GM19240 (cell line): ENCODE results near the gene HIVEP3.
"Not testable (repeated sequence)": the region's sequence is repeated elsewhere in the genome, so short reads cannot be mapped to it uniquely, and the experiment has no call there.

Experiments
- DNase-seq: peaks from one replicate; pipeline ENCODE4 v3.0.0; 2011; ENCODE audit warnings: low spot score; ENCODE audit not compliant: insufficient read length

The HIVEP3 gene

DNA sequence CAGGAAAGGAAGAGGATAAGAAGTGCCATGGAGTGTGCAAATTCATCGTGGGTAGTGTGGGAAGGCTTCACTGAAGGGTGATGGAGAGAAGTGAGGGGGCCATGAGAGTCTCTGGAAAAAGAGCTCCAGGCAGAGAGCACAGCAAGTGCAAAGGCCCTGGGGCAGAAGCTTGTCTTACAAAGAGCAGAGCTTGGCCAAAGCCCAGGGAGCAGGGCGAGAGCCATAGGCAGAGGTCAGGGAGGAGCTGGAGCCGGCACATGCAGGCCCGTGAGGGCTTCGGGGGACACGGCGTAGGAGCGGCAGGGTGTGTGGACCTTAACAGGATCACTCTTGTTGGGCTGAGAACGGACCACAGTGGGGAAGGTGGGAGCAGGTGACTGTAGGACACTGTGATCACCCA lies 350.5 kb downstream of the HIVEP3 start:
- DNase-seq = no peak

DNA sequence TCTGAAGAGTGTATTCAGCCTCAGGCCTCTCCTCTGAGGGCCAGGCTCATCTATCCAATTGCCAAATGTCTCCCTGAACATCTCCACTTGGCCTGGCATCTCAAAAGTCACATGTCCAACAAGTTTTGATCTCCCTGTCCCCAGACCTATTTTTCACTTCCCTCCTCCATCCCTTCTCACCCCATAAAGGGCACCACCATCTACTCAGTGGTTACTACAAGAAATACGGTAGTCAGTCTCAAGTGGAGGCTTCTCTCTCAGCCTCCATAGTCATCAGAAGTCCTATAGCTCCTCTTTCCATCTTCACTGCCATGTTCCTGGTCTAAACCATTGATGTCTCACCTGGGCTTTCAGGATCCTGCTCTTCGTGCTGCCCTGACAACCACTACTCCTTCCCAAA lies 351.8 kb downstream of the HIVEP3 start:
- DNase-seq = no peak

DNA sequence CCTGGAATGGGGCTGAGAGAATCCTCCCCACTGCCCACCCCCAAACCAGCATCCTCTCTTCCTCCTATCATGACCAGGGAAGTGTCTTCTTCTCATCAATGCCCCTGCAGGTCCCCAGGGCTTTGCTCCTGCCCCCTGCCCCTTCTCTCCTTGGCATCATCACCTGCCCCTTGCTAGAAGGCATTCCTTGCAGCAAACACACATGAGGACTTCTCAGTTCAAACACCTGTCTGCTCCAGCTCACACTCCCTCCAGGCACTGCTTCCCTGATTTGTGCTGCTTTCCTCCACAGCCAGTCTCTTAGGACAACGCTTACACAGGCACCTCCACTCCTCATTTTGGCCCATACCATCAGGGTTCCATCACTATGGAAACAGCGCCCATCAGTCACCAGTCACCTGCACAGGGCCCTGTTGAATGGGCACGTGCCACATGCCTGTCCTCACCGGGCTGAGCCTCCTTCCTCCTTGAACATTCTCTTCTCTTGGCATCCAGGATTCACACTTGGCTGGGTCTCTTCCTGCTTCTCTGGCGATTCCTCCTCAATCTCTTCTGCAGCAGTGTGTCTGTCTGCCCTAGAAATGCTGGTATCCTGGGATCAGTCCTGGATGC lies 352.3 kb downstream of the HIVEP3 start:
- DNase-seq = no peak

DNA sequence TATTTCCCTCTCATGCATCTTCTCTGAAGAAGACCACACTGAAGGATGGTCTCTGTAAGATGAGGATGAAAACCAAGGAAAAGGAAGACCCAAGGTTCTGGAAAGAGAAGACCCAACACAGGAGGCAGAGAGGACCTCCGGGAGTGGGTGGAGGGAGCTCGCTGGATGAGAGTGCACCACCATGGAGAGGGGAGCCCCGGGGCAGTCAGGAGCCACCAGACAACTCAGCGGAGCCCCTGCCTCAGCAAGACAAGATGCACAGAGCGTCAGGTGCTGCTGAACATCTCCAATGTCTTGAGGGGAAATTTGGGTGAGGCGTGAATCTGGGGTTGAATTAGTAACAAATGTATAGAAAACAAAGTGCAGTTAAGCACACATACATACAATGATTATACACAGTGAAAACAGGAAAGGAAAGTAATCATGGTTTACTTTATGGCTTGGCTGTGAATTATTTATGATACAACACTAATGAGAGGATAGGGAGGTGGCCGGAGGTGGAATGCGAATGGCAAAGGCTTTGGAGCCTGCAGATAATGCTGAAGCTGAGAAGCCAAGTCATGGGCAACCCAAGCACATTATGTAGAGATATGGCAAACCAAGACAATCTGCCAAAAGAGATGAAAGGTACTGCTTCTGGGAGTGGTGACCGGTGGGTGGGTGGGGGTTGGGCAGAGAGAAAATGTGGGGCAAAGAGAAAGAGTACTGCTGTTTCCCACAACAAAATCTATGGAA lies 353.8 kb downstream of the HIVEP3 start:
- DNase-seq = no peak

DNA sequence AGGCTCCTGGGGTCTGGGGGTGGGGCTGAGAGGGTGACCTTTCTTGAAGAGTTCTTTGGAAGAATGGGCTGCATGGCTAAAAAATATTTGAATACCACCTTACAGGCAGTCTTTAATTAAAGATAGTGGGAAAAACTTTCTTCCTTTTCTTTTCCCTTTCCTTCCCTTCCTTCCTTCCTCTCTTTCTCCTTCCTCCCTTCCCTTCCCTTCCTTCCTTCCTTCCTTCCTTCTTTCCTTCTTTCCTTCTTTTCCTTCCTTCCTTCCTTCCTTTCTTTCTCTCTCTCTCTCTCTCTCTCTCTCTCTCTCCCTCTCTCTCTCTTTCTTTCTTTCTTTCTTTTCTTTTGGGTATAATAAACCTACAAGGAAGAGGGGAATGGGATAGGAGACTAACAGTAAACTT lies 356.4 kb downstream of the HIVEP3 start:
- no peak for DNase-seq

DNA sequence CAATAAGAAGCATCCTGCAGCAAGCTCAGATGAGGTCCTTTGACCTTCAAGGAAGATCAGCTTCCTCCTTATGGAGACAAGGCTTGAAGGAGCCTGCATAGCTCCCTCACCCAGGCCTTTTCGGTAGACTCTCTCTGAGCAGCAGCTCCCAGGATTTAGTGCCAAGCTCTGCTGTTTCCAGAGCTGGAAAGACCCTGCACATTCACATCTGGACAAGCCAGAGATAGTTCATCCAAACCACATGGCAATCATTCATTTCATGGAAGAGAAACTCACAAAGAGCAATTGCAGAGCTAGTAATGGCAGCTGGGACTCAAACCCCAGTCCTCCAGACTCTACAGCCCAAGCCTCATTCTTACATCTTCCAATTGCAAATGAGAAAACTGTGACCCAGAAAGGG lies 357.8 kb downstream of the HIVEP3 start:
- DNase-seq = no peak

DNA sequence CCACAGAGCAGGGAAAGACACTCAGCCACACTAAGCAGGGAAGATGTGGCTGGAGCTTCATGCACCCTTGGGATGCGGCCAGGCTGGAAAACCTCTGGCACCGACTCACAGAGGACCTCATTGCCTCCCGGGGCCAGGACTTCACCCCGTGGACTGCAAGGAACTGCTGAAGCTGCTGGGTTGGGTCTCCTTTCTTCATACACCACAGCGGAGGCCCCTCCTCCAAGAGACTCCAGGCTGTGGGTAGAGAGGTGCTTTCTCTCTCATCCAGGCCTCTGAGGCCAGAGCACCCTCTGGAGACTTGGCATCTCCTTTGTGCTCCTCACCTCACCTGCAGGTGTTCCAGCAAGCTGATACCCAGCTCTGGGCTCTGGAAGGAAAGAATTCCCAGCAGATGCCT lies 358.2 kb downstream of the HIVEP3 start:
- no peak for DNase-seq

DNA sequence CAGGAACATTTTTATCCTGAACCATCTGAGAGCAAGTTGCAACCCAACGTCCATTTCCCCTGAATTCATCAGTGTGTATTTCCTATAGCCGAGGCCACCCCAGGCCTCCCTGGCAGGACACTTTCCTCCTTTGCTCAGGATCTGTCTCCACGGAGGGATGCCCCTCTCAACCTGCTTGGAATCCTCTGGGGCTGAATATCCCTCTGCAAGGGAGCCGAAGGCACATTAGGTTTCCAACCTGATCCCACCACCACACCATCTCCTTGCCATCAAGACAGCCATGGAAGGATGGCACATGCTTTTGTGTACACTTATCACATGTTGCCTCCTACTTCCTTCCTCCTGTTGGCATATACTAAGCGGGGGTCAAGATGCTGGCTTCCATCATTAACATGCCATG lies 359.4 kb downstream of the HIVEP3 start:
- no peak for DNase-seq

DNA sequence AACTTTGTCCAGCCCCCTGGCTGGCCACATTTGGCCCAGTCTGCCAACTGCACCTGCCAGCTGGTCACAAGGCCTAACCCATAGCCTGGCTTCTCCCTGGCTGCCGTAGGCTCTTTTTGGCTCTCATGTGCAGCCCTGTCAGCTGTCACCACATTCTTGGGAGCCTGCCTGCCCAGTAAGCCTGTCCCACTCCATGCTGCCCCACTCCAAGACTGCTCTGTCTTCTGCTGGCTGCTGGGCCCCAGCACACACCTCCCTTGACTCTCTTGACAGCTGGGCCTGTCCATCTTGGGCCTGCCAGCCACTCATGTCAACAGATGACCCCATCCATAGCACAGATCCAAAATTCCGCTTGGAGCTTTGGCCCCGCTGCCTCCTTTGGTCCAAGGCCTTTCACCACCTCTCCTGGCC lies 360.0 kb downstream of the HIVEP3 start:
- no peak for DNase-seq

DNA sequence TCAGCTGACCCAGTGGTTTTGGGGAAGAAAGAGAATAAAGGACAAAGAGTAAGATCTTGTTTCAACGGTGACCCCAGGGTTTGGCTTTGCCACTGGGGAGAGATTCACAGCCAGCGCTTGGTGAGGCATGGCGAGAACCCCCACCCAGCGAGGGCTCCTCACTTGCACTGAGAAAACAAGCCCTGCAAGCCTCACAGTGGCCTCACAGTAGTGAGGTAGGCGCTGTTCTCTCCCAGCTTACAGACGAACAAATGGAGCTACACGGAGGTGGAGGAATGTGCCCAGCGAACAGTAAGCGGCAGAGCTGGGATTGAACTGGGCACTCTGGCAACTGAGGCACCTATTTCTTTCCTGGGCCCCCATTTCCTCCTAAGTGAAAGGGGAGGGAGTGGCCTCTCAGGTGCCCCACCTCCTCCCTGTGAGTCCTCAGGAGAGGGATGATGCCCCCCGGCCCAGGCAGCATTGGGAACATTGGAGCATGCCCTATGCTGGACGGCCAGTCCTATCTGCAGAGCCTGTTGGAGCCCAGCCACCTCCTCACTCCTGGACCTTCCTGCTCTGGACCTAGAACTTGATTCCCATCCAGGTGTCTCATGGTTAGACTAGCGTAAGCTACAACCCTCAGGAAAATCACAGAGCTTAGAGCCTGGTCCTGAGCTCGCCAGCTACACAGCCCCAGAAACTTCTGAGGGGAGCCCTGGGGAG lies 360.8 kb downstream of the HIVEP3 start:
- no peak for DNase-seq

DNA sequence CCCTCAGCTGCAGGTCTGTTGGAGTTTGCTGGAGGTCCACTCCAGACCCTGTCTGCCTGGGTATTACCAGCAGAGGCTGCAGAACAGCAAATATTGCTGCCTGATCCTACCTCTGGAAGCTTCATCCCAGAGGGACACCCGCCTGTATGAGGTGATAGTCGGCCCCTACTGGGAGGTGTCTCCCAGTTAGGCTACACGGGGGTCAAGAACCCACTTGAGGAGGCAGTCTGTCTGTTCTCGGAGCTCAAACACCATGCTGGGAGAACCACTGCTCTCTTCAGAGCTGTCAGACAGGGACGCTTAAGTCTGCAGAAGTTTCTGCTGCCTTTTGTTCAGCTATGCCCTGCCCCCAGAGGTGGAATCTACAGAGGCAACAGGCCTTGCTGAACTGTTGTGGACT lies 364.0 kb downstream of the HIVEP3 start:
- not testable (repeated sequence) for DNase-seq

DNA sequence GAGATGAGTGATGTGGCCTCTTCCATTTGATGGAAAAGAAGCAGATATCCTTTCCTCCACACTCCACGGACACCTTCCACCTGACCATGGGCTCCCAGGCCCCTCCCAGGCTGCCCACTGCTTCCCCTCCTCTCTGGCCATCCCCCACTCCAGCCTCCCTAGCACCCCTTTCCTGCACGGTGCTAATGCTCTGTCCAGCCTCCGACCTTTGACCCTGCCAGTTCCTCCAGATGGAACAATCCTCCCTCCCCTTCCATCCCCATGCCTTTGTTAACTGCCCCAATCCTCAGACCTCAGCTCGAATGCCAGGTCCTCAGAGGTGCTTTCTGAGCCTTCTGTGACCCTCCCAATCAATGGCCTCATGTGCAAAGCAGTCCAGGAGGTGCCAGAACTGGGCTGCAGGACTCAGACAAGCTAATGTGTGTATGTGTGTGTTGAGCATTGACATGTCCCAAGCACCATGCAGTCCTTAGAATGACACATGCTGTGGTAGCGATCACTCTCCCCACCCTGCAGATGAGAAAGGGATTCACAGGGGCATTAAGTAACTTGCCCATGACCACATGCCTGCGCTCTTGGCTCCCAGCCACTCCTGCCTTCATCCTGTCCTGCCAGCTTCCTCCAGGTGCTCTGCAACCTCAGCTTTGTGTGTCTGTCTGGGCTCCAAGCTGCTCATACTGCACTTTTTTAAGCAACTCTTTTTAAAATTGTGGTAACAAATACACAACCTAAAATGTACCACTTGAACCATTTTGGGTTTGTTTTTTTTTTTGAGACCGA lies 370.8 kb downstream of the HIVEP3 start:
- no peak for DNase-seq

DNA sequence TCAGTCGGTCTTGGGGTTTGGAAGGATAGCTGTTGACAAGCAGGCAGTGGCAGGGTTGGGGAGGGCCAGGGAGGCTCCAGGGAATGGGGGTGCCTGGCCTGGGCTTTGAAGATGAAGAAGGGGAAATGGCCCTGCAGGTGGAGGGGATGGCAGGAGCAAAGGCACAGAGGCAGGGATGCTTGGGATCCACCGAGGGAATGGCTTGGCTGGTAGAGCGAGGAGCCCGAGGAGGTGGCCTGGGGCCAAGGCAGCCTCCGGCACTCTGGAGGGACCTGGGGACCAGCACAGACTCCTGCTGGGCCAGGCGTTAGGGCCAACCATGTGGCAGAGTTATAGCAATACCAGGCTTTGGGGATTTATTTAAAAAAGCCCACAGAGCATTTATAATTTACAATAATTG lies 371.4 kb downstream of the HIVEP3 start:
- no peak for DNase-seq

DNA sequence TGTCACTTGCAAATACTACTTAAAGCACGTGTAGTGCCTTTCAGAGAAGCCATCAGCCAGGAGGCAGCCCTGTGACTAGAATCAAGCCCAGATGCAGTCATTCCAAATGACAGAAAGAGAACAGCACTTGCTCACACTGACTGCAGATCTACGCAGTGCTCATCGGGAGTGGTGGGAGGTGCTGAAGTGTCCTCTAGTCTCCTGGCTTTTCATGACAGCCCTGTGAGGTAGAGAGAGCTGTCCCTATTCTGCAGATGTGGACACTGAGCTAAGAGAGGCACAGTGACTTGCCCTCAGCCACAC lies 371.9 kb downstream of the HIVEP3 start:
- DNase-seq = no peak

DNA sequence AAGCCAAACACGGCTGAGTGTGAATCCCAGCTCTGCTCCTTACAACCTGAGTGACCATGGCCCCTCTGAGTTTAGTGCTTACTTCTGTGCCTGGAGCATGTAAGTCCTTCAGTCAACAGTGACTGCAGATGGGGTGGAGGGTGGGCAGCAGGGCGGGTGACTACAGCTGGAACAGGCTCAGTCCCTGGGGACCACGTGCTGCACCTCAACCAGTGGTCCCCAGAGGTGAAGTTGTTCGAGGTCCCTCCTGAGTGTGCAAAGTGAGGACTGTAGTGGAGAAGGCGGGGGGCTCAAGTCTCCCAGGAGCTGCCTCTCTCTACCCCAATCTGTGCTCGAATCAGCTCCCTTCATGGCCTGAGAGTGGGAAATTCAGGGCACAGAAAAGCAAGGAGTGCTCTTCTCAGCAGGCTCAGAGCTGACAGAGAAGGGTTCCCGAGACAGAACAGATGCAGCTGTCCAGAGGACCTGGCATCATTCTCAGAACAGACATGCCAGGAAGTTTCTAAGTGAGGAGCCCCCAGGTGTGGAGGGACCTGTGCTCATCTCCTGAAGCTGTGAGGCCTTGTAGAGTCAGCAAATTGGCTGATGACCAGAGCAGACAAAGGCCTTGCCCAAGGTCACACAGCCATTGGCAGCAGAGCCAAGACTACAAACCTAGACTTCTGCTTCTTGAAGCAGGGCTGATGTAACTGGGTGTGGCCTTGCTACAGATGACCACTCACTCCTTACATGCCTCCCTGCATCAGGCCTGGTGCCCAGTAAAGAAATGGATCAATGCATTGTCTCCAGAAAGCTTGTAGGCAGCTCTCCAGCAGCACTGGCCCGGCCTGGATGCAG lies 372.5 kb downstream of the HIVEP3 start:
- no peak for DNase-seq

DNA sequence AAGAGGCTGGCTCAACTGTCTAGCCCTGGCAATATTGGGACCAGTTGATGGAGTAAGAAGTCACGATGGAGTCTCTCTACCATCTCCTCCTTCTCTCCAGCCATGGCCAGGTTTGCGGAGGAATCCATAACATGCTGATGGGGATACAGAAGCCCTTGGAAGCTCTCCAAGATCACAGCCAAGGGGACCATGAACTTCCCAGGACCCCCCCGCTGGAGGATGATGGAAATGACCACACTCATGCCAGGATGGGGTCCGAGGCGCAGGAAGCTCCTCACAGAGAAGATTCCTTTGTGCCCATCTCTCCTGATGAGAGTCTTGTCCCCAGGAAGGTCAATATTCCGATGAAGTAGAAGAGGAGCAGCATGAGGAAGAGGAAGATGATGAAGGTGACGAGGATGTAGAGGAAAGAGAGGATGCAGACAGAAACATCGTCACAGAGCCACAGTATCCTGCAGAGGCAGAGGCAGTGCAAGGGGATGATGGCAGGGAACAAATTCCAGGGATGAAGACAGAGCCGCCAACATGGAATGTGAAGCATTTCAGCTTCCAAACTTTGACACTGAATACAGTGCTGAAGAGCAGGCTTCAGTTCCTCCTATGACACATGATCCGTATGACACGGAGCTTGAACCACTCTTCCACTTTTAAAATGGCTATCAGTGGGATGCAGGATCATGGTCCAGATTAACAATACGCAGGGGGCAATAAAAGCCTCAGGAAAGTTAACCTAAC lies 376.4 kb downstream of the HIVEP3 start:
- no peak for DNase-seq

DNA sequence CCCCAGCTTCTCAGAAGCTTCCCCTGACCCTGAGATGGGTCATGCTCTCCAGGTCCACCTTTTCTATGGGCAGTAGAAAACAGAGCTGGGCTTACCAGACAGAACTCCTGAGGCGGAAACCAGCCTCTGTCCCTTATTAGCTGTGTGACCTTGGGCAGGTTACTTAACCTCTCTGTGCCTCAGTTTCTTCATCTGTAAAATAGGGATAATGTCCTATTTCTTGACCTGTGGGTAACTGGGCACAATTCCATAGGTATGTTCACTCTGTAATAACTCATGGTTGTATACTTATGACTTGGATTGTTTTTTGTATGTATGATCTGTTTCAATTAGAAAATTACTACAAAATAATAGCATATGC lies 377.1 kb downstream of the HIVEP3 start:
- no peak for DNase-seq

DNA sequence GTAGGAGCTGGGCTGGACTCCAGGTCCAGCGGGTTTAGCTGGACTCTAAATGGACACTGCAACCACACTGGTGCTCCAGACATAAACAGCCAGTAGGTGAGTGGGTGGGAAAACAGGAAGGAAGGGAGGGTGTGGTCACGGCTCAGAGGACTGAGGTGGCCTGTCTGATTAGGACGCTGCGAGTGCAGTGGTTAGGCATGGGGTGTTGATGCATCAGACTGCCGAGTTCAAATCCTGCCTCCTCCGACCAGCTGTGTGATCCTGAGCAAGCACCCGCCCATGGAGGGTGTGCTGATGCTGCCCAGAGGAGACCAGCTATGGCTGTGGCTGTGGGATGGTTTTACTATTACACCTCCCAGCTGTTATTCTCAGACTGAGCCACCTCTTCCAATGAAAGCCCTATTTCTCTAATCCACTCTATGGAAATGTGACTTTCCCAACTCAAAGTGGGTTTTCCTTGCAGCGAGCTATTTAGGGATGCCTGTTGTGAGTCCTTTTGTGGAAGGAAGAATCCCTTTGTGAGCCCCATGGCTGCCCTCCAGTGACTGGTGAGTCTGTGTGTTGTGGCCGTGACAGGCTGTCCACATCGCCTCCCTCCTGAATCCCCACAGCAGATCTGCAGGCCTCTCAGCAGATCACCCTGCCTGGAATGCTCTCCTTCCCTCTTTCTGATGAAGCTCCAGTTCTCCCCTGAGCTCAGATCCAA lies 377.7 kb downstream of the HIVEP3 start:
- no peak for DNase-seq

DNA sequence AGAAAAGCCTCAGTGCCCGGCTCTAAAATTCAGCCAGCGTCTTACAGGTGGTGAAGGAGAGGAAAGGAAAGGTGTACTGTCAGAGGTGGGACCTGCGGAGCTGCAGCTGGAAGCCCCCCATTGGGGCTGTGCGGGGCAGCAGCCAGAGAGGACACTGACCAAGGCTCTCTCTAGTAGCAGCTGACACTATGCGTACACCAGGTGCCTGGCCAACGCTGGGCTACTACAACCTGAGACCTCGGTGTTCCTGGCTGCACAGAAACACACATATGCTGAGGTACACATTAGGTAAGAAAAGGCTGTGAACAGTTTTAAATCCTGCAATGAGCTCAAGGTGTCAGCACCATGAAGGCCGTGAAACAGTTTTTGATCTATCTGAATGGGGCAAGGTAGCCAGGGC lies 378.7 kb downstream of the HIVEP3 start:
- no peak for DNase-seq

DNA sequence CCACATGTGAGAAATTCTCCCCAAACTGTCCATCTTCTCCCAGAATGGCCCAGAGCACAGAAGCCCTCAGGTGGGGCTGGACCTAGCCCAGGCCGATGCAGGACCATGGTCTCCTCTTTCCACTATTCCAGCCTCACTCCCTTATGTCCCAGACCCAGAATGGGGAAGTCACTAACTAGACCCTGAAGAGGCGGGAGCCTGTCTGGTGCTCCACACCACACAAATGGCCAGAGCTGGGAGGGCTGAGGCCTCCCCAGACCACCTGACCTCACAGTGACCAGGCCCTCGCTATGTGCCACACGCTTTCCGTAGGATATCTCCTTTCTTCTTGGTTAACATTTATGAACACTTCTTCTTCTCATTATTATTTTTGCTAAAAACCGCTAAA lies 379.3 kb downstream of the HIVEP3 start:
- DNase-seq = no peak
